Colonic mucosa (tissue), 4 donors: Measurements from ENCODE around the gene ROR1. TPM values are rescaled to one million over a fixed set of nuclear protein-coding genes. Genes with fewer than 3 reads are reported as not detected.
"Not testable (repeated sequence)": the region's sequence is repeated elsewhere in the genome, so short reads cannot be mapped to it uniquely, and the experiment has no call there.

Source experiments
- DNase-seq: peaks from one replicate; pipeline ENCODE4 v3.0.0-alpha.2; 2020
- H3K27ac ChIP-seq: fragments of 200-600 bp; one replicate; pipeline ENCODE4 v1.8.0; 2021
- H3K27me3 ChIP-seq: fragments of 200-600 bp; one replicate; pipeline ENCODE4 v1.8.0; 2021
- H3K36me3 ChIP-seq: fragments of 200-600 bp; one replicate; pipeline ENCODE4 v1.8.0; 2021
- H3K4me1 ChIP-seq: fragments of 200-600 bp; one replicate; pipeline ENCODE4 v1.8.0; 2021; ENCODE audit warnings: mild to moderate bottlenecking
- H3K4me3 ChIP-seq: fragments of 200-600 bp; one replicate; pipeline ENCODE4 v1.8.0; 2021
- H3K9ac ChIP-seq, 2 donors: one replicate each; pipeline ENCODE4 v1.7.0; 2013; ENCODE audit warnings: control low read depth in 2 of 2, low read depth in 2 of 2, low read length in 2 of 2
- H3K9me3 ChIP-seq: fragments of 200-600 bp; one replicate; pipeline ENCODE4 v1.8.0; 2021
- CTCF ChIP-seq: fragments of 200-600 bp; IDR thresholded peaks from one replicate; pipeline ENCODE4 v1.8.0; 2022; ENCODE audit warnings: antibody characterized with exemption, mild to moderate bottlenecking
- intact Hi-C: fragments of 100-400 bp; cut with DNase I; formaldehyde crosslinking; loops from one replicate; pipeline ENCODE4 v1.14.1; 2022
- total RNA-seq, 2 donors: library from RNA; stranded (reverse); fragmentation: NEBNext Ultra II Directional in 1 of 2; extraction: Animal tissue kit (Norgen Biotek cat#: 25700) in 1 of 2; gene quantifications; one replicate each; pipeline ENCODE4 v1.2.1, GENCODE V29; 2021
- donor health status: healthy.
- donor health status: DM: no; HTN: no; CAD: no.
- donor health status: DM: no; HTN: no; CAD: no.

Gene ROR1
- total RNA-seq, 2 donors from 2014 or later: 5.1 to 6.8 TPM

GRCh38 chr1:64095832-64096231 lies 322.0 kb downstream of the ROR1 start:
- Histone ChIP-seq H3K27me3 (no peaks in the 10 kb centered on the region), H3K4me1 (no peaks in the 10 kb centered on the region), H3K36me3 (no peaks in the 10 kb centered on the region), H3K9me3 (no peaks in the 10 kb centered on the region), H3K27ac (no peak overlapping the region), H3K9ac (no peak overlapping the region), H3K4me3 (no peak overlapping the region)
- no peak for DNase-seq
- intact Hi-C loops: no loop called here
- no peak for TF ChIP-seq CTCF

- no peak for DNase-seq
- Histone ChIP-seq H3K27ac (no peak overlapping the region), H3K9me3 (no peaks in the 10 kb centered on the region), H3K27me3 (no peaks in the 10 kb centered on the region), H3K4me3 (no peak overlapping the region), H3K36me3 (no peaks in the 10 kb centered on the region), H3K9ac (no peak overlapping the region), H3K4me1 (no peaks in the 10 kb centered on the region)
- TF ChIP-seq CTCF: no peak
- intact Hi-C loops: no loop called here
Measured at GRCh38 chr1:64097859-64098258, 324.0 kb downstream of the ROR1 start.

GRCh38 chr1:64098436-64098835 lies 324.6 kb downstream of the ROR1 start:
- intact Hi-C loops: no loop called here
- no peak for TF ChIP-seq CTCF
- no peak overlapping the region for H3K4me3 ChIP-seq
- no peaks in the 10 kb centered on the region for H3K27me3 ChIP-seq
- H3K36me3 ChIP-seq: no peaks in the 10 kb centered on the region
- H3K9me3 ChIP-seq: no peaks in the 10 kb centered on the region
- no peak for DNase-seq
- no peak overlapping the region for H3K9ac ChIP-seq
- H3K27ac ChIP-seq: no peak overlapping the region
- H3K4me1 ChIP-seq: no peaks in the 10 kb centered on the region

- intact Hi-C loops: no loop called here
- no peak for TF ChIP-seq CTCF
- H3K9ac ChIP-seq: no peak overlapping the region
- no peaks in the 10 kb centered on the region for H3K9me3 ChIP-seq
- no peak for DNase-seq
- no peaks in the 10 kb centered on the region for H3K36me3 ChIP-seq
- H3K27me3 ChIP-seq: no peaks in the 10 kb centered on the region
- H3K27ac ChIP-seq: no peak overlapping the region
- no peak overlapping the region for H3K4me3 ChIP-seq
- no peaks in the 10 kb centered on the region for H3K4me1 ChIP-seq
Measured at GRCh38 chr1:64098846-64099582, 325.2 kb downstream of the ROR1 start.

GRCh38 chr1:64100791-64101190 lies 327.0 kb downstream of the ROR1 start:
- no peak for DNase-seq
- intact Hi-C loops: no loop called here
- no peak for TF ChIP-seq CTCF
- no peak overlapping the region for H3K27ac ChIP-seq
- H3K27me3 ChIP-seq: no peaks in the 10 kb centered on the region
- H3K4me3 ChIP-seq: no peak overlapping the region
- no peak overlapping the region for H3K9ac ChIP-seq
- no peaks in the 10 kb centered on the region for H3K9me3 ChIP-seq
- H3K4me1 ChIP-seq: no peaks in the 10 kb centered on the region
- H3K36me3 ChIP-seq: no peaks in the 10 kb centered on the region

GRCh38 chr1:64104585-64104984 lies 330.8 kb downstream of the ROR1 start:
- intact Hi-C loops: not testable (repeated sequence)

More at GRCh38 chr1:64104585-64104984, 330.8 kb downstream of the ROR1 start:
- H3K4me3 ChIP-seq, H3K4me1 ChIP-seq, H3K27me3 ChIP-seq, H3K9me3 ChIP-seq, H3K9ac ChIP-seq, DNase-seq, H3K27ac ChIP-seq, H3K36me3 ChIP-seq: not testable (repeated sequence)
